Measurements from ENCODE around the gene ANKHD1.

The ANKHD1 gene

DNA sequence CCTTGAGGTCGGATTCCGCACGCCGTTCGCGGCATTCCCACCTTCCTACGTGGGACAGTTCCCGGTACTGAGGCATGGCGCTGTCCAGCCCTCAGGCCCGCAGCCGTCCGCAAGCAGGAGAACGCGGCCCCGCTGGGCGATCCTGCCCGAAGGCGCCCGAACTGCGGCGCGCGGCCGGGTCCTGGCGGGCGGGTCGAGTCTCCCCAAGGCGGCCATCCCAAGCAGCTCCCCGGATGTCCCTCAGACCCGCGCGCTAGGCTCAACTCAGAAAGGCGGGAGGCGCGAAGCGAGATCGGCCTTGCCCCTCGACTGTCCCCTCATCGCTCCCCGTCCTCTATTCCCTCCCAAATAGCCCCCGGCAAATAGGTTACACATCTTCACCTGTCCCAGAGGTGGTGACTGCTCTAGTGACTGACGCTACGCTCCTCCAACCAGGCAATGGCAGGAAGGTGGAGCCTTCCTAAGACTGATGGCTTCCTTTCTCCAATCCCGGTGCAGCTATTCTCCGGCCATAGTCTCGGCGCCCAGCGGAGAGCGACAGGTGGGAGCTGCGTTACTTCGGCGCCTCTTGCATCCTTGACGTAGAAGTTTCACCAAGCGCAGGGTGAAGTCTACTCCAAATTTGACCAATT lies 787 bp upstream of the ANKHD1 start (continued):
- TF ChIP-seq, protein P1, sequence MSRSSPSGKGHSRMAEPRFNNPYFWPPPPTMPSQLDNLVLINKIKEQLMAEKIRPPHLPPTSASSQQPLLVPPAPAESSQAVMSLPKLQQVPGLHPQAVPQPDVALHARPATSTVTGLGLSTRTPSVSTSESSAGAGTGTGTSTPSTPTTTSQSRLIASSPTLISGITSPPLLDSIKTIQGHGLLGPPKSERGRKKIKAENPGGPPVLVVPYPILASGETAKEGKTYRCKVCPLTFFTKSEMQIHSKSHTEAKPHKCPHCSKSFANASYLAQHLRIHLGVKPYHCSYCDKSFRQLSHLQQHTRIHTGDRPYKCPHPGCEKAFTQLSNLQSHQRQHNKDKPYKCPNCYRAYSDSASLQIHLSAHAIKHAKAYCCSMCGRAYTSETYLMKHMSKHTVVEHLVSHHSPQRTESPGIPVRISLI (tag by site-specific recombination; IDR thresholded peaks at IDR 0.05) = no peak
- TF ChIP-seq, protein P2, sequence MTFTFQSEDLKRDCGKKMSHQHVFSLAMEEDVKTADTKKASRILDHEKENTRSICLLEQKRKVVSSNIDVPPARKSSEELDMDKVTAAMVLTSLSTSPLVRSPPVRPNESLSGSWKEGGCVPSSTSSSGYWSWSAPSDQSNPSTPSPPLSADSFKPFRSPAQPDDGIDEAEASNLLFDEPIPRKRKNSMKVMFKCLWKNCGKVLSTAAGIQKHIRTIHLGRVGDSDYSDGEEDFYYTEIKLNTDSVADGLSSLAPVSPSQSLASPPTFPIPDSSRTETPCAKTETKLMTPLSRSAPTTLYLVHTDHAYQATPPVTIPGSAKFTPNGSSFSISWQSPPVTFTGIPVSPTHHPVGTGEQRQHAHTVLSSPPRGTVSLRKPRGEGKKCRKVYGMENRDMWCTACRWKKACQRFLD (tag by site-specific recombination; IDR thresholded peaks at IDR 0.05) = no peak
- TF ChIP-seq ZNF341 (tag by site-specific recombination; IDR thresholded peaks at IDR 0.05; ENCODE audit: low read depth) = peak; percentile 59
- TF ChIP-seq KLF1 (tag by site-specific recombination; IDR thresholded peaks at IDR 0.05) = peak; percentile 41; the same call in 1 of the 2 replicates
- TF ChIP-seq HOXA7 (CRISPR knock-in tag; IDR thresholded peaks at IDR 0.05; ENCODE audit: borderline replicate concordance) = no peak
- no peak for TF ChIP-seq ZNF404 (tag by site-specific recombination; IDR thresholded peaks at IDR 0.05)
- TF ChIP-seq ZNF707 (tag by site-specific recombination; IDR thresholded peaks at IDR 0.05) = no peak
- TF ChIP-seq ZNF510 (tag by site-specific recombination; IDR thresholded peaks at IDR 0.05; ENCODE audit: insufficient replicate concordance) = no peak
- TF ChIP-seq ZIC2 (tag by site-specific recombination; IDR thresholded peaks at IDR 0.05) = 0 out of 2 replicates have a peak, but pooled peaks have one; percentile 9
- peak; percentile 68 for TF ChIP-seq ZFP69B (tag by site-specific recombination; IDR thresholded peaks at IDR 0.05)
- no peak for TF ChIP-seq ZSCAN23 (tag by site-specific recombination; IDR thresholded peaks at IDR 0.05)
- TF ChIP-seq ZNF623 (tag by site-specific recombination; IDR thresholded peaks at IDR 0.05) = no peak
- peak; percentile 29; the same call in 1 of the 2 replicates for TF ChIP-seq ZNF146 (tag by site-specific recombination; IDR thresholded peaks at IDR 0.05)
- TF ChIP-seq, protein P3, sequence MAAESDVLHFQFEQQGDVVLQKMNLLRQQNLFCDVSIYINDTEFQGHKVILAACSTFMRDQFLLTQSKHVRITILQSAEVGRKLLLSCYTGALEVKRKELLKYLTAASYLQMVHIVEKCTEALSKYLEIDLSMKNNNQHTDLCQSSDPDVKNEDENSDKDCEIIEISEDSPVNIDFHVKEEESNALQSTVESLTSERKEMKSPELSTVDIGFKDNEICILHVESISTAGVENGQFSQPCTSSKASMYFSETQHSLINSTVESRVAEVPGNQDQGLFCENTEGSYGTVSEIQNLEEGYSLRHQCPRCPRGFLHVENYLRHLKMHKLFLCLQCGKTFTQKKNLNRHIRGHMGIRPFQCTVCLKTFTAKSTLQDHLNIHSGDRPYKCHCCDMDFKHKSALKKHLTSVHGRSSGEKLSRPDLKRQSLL (tag by site-specific recombination; IDR thresholded peaks at IDR 0.05) = no peak
- TF ChIP-seq ZNF10 (tag by site-specific recombination; IDR thresholded peaks at IDR 0.05) = no peak
- TF ChIP-seq ZBTB8A (tag by site-specific recombination; IDR thresholded peaks at IDR 0.05) = peak; percentile 77
- TF ChIP-seq, protein P4, sequence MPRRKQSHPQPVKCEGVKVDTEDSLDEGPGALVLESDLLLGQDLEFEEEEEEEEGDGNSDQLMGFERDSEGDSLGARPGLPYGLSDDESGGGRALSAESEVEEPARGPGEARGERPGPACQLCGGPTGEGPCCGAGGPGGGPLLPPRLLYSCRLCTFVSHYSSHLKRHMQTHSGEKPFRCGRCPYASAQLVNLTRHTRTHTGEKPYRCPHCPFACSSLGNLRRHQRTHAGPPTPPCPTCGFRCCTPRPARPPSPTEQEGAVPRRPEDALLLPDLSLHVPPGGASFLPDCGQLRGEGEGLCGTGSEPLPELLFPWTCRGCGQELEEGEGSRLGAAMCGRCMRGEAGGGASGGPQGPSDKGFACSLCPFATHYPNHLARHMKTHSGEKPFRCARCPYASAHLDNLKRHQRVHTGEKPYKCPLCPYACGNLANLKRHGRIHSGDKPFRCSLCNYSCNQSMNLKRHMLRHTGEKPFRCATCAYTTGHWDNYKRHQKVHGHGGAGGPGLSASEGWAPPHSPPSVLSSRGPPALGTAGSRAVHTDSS (tag by site-specific recombination; IDR thresholded peaks at IDR 0.05) = no peak
- no peak for TF ChIP-seq OSR2 (tag by site-specific recombination; IDR thresholded peaks at IDR 0.05)
- TF ChIP-seq ZBTB17 (tag by site-specific recombination; IDR thresholded peaks at IDR 0.05) = peak; percentile 82
- TF ChIP-seq, protein P5, sequence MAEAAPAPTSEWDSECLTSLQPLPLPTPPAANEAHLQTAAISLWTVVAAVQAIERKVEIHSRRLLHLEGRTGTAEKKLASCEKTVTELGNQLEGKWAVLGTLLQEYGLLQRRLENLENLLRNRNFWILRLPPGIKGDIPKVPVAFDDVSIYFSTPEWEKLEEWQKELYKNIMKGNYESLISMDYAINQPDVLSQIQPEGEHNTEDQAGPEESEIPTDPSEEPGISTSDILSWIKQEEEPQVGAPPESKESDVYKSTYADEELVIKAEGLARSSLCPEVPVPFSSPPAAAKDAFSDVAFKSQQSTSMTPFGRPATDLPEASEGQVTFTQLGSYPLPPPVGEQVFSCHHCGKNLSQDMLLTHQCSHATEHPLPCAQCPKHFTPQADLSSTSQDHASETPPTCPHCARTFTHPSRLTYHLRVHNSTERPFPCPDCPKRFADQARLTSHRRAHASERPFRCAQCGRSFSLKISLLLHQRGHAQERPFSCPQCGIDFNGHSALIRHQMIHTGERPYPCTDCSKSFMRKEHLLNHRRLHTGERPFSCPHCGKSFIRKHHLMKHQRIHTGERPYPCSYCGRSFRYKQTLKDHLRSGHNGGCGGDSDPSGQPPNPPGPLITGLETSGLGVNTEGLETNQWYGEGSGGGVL (tag by site-specific recombination; IDR thresholded peaks at IDR 0.05) = no peak
- TF ChIP-seq ZNF324 (tag by site-specific recombination; IDR thresholded peaks at IDR 0.05) = peak; percentile 24; the same call in 1 of the 2 replicates
- TF ChIP-seq ZNF701 (tag by site-specific recombination; IDR thresholded peaks at IDR 0.05) = no peak
- TF ChIP-seq, protein P6, sequence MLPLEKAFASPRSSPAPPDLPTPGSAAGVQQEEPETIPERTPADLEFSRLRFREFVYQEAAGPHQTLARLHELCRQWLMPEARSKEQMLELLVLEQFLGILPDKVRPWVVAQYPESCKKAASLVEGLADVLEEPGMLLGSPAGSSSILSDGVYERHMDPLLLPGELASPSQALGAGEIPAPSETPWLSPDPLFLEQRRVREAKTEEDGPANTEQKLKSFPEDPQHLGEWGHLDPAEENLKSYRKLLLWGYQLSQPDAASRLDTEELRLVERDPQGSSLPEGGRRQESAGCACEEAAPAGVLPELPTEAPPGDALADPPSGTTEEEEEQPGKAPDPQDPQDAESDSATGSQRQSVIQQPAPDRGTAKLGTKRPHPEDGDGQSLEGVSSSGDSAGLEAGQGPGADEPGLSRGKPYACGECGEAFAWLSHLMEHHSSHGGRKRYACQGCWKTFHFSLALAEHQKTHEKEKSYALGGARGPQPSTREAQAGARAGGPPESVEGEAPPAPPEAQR (tag by site-specific recombination; IDR thresholded peaks at IDR 0.05) = no peak
- TF ChIP-seq GLI2 (tag by site-specific recombination; IDR thresholded peaks at IDR 0.05; ENCODE audit: borderline replicate concordance, low read depth) = no peak
- no peak; the same call in 1 of the 2 replicates for TF ChIP-seq ZNF24 (tag by site-specific recombination; IDR thresholded peaks at IDR 0.05)
- no peak for TF ChIP-seq ZNF138 (tag by site-specific recombination; IDR thresholded peaks at IDR 0.05; ENCODE audit: borderline replicate concordance)
- no peak for TF ChIP-seq ZNF529 (tag by site-specific recombination; IDR thresholded peaks at IDR 0.05; ENCODE audit: insufficient replicate concordance)
- TF ChIP-seq, protein P7, sequence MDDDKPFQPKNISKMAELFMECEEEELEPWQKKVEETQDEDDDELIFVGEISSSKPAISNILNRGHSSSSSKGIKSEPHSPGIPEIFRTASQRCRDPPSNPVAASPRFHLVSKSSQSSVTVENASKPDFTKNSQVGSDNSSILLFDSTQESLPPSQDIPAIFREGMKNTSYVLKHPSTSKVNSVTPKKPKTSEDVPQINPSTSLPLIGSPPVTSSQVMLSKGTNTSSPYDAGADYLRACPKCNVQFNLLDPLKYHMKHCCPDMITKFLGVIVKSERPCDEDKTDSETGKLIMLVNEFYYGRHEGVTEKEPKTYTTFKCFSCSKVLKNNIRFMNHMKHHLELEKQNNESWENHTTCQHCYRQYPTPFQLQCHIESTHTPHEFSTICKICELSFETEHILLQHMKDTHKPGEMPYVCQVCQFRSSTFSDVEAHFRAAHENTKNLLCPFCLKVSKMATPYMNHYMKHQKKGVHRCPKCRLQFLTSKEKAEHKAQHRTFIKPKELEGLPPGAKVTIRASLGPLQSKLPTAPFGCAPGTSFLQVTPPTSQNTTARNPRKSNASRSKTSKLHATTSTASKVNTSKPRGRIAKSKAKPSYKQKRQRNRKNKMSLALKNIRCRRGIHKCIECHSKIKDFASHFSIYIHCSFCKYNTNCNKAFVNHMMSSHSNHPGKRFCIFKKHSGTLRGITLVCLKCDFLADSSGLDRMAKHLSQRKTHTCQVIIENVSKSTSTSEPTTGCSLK (tag by site-specific recombination; IDR thresholded peaks at IDR 0.05) = no peak
- TF ChIP-seq MZF1 (tag by site-specific recombination; IDR thresholded peaks at IDR 0.05; ENCODE audit: borderline replicate concordance) = no peak
- TF ChIP-seq ZNF214 (tag by site-specific recombination; IDR thresholded peaks at IDR 0.05; ENCODE audit: borderline replicate concordance) = no peak

Data from HEK293 (cell line).